Hematopoietic multipotent progenitor cell treated with erythropoietin and hydrocortisone succinate and interleukin-3 and kit ligand, for 17 days (in vitro differentiated cells): ENCODE measurements around the gene ARHGAP44.
"Not testable (repeated sequence)": the region's sequence is repeated elsewhere in the genome, so short reads cannot be mapped to it uniquely, and the experiment has no call there.

Experiments
- DNase-seq: peaks from one replicate; pipeline ENCODE4 v3.0.0-alpha.2; 2015; ENCODE audit warnings: low spot score

Gene ARHGAP44

GRCh38 chr17:12964840-12965239 lies 175.5 kb downstream of the ARHGAP44 start:
- no peak for DNase-seq

- no peak for DNase-seq
Measured at GRCh38 chr17:12965988-12966387, 176.7 kb downstream of the ARHGAP44 start.

- DNase-seq, result no peak
Measured at GRCh38 chr17:12966413-12966812, 177.1 kb downstream of the ARHGAP44 start.

GRCh38 chr17:12967962-12968361 lies 178.7 kb downstream of the ARHGAP44 start:
- DNase-seq, result no peak

GRCh38 chr17:12973496-12974004 lies 184.3 kb downstream of the ARHGAP44 start:
- DNase-seq, result no peak

- DNase-seq, result no peak
Measured at GRCh38 chr17:12974005-12974531, 184.8 kb downstream of the ARHGAP44 start.

- no peak for DNase-seq
Measured at GRCh38 chr17:12977008-12977751, 187.9 kb downstream of the ARHGAP44 start.

- DNase-seq, result not testable (repeated sequence)
Measured at GRCh38 chr17:12978787-12979186, 189.5 kb downstream of the ARHGAP44 start.

- DNase-seq, result no peak
Measured at GRCh38 chr17:12979246-12979645, 189.9 kb downstream of the ARHGAP44 start.

- no peak for DNase-seq
Measured at GRCh38 chr17:12979826-12980500, 190.7 kb downstream of the ARHGAP44 start.

GRCh38 chr17:12982224-12982623 lies 192.9 kb downstream of the ARHGAP44 start:
- DNase-seq, result no peak

- DNase-seq, result no peak
Measured at GRCh38 chr17:12983991-12984884, 194.9 kb downstream of the ARHGAP44 start.

GRCh38 chr17:12985431-12986293 lies 196.4 kb downstream of the ARHGAP44 start:
- no peak for DNase-seq

GRCh38 chr17:12987120-12987519 lies 197.8 kb downstream of the ARHGAP44 start:
- no peak for DNase-seq

GRCh38 chr17:12990041-12990808 lies 200.9 kb downstream of the ARHGAP44 start:
- no peak for DNase-seq

- DNase-seq, result no peak
Measured at GRCh38 chr17:12990926-12991325, 201.6 kb downstream of the ARHGAP44 start.

- DNase-seq, result no peak
Measured at GRCh38 chr17:12992676-12993075, 203.4 kb downstream of the ARHGAP44 start.

GRCh38 chr17:12993631-12994030 lies 204.3 kb downstream of the ARHGAP44 start:
- DNase-seq, result no peak

GRCh38 chr17:12994341-12995074 lies 205.2 kb downstream of the ARHGAP44 start:
- DNase-seq, result no peak
